ENCODE results near the gene KANTR. TPM values are rescaled to one million over a fixed set of nuclear protein-coding genes. Genes with fewer than 3 reads are reported as not detected.
A peak's percentile ranks its signal among the peaks of the same experiment; 100 is the strongest.

Gene KANTR
- total RNA-seq, 2 experiments from 2014 or later, result 26.2 to 28.3 TPM

GRCh38 chrX:53093177-53093655, 726 bp upstream of the KANTR start:
- Histone ChIP-seq H4K20me1 (ENCODE audit: insufficient read depth, low read length) (no peaks in the 10 kb centered on the region), H3K27ac (ENCODE audit: low read depth, low read length, poor library complexity, severe bottlenecking) (peak overlapping the region; percentile 81), H3K4me1 (ENCODE audit: insufficient read depth, low read length, poor library complexity, severe bottlenecking) (peaks cover 18% of the 10 kb centered on the region), H3K4me2 (ENCODE audit: low read length) (peak overlapping the region; percentile 98), H3K9me3 (ENCODE audit: low read length) (no peaks in the 10 kb centered on the region), H3K4me3 (ENCODE audit: low read depth, low read length, poor library complexity, severe bottlenecking) (peak overlapping the region; percentile 78), H2AFZ (ENCODE audit: low read length) (peak overlapping the region; percentile 96; the same call in 1 of the 2 replicates), H3K79me2 (ENCODE audit: insufficient read depth, low read depth, low read length) (peaks cover 9% of the 10 kb centered on the region; the same call in 1 of the 2 replicates), H3K9me2 (ENCODE audit: insufficient read depth, low read length) (no peaks in the 10 kb centered on the region), H3K36me3 (ENCODE audit: insufficient read depth, low read length) (no peaks in the 10 kb centered on the region; the same call in 1 of the 2 replicates)
- BruUV-seq (replicated peaks), result no TSS peak
- CTCF ChIA-PET (ENCODE audit: unreplicated experiment), result no interaction called here
- intact Hi-C loops (cut with micrococcal nuclease; ENCODE audit: unreplicated experiment), result loop anchor here (1.0 to 10.0 kb wide), 2 partner anchors 22 to 132 kb away; partner anchors contain the start of gene KDM5C
- no peak for TF ChIP-seq EZH2phosphoT487 (IDR thresholded peaks at IDR 0.05; ENCODE audit: borderline replicate concordance, low read depth, low read length)
- TF ChIP-seq, protein P1, sequence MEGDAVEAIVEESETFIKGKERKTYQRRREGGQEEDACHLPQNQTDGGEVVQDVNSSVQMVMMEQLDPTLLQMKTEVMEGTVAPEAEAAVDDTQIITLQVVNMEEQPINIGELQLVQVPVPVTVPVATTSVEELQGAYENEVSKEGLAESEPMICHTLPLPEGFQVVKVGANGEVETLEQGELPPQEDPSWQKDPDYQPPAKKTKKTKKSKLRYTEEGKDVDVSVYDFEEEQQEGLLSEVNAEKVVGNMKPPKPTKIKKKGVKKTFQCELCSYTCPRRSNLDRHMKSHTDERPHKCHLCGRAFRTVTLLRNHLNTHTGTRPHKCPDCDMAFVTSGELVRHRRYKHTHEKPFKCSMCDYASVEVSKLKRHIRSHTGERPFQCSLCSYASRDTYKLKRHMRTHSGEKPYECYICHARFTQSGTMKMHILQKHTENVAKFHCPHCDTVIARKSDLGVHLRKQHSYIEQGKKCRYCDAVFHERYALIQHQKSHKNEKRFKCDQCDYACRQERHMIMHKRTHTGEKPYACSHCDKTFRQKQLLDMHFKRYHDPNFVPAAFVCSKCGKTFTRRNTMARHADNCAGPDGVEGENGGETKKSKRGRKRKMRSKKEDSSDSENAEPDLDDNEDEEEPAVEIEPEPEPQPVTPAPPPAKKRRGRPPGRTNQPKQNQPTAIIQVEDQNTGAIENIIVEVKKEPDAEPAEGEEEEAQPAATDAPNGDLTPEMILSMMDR (conservative IDR thresholded peaks at IDR 0.05; ENCODE audit: low read length), result peak; percentile 71
- POLR2A ChIA-PET, result no interaction called here
- peak; percentile 78 for DNase-seq (ENCODE audit: low spot score)

DNA sequence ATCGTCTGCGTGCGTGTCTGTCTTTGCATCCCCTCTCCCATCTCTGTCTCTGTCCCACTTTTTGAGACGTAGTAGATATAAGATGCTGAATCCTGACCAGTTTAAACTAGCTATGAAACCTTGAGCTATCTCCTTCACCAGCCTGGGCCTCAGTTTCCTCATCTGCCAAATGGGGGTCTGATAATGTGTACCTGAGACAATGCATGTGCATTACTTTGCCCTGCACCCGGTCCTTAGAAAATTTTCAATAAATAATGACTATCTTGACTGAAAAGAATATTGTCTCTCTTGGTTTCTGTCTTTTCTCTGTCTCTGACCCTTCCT, 602 bp downstream of the KANTR start:
- BruUV-seq (replicated peaks), result TSS peak; percentile 60
- Histone ChIP-seq H2AFZ (ENCODE audit: low read length) (peak overlapping the region; percentile 96; the same call in 1 of the 2 replicates), H3K9me3 (ENCODE audit: low read length) (no peaks in the 10 kb centered on the region), H3K4me2 (ENCODE audit: low read length) (peak overlapping the region; percentile 98), H3K9me2 (ENCODE audit: insufficient read depth, low read length) (no peaks in the 10 kb centered on the region), H3K4me1 (ENCODE audit: insufficient read depth, low read length, poor library complexity, severe bottlenecking) (peaks cover 18% of the 10 kb centered on the region), H3K79me2 (ENCODE audit: insufficient read depth, low read depth, low read length) (peaks cover 9% of the 10 kb centered on the region; the same call in 1 of the 2 replicates), H3K4me3 (ENCODE audit: low read depth, low read length, poor library complexity, severe bottlenecking) (peak overlapping the region; percentile 78), H3K36me3 (ENCODE audit: insufficient read depth, low read length) (no peaks in the 10 kb centered on the region), H3K27ac (ENCODE audit: low read depth, low read length, poor library complexity, severe bottlenecking) (peak overlapping the region; percentile 81), H4K20me1 (ENCODE audit: insufficient read depth, low read length) (no peaks in the 10 kb centered on the region)
- ChIA-PET POLR2A (interaction anchor here (0.9 to 1.0 kb wide), 2 partner anchors 23 to 28 kb away, joined by 3 to 9 read pairs; no protein-coding TSS in a partner anchor), CTCF (ENCODE audit: unreplicated experiment) (no interaction called here)
- no peak for DNase-seq (ENCODE audit: low spot score)
- intact Hi-C loops (cut with micrococcal nuclease; ENCODE audit: unreplicated experiment), result loop anchor here (10.0 kb wide), 1 partner anchor 130 kb away; the partner anchor contains the start of gene KDM5C
- TF ChIP-seq, protein P1 (conservative IDR thresholded peaks at IDR 0.05; ENCODE audit: low read length), result peak; percentile 6; the same call in 1 of the 2 replicates
- no peak for TF ChIP-seq EZH2phosphoT487 (IDR thresholded peaks at IDR 0.05; ENCODE audit: borderline replicate concordance, low read depth, low read length)

GRCh38 chrX:53095796-53096195, 1.9 kb downstream of the KANTR start:
- Histone ChIP-seq H4K20me1 (ENCODE audit: insufficient read depth, low read length) (no peaks in the 10 kb centered on the region), H3K4me3 (ENCODE audit: low read depth, low read length, poor library complexity, severe bottlenecking) (no peak overlapping the region), H3K27ac (ENCODE audit: low read depth, low read length, poor library complexity, severe bottlenecking) (no peak overlapping the region), H3K79me2 (ENCODE audit: insufficient read depth, low read depth, low read length) (peaks cover 9% of the 10 kb centered on the region; the same call in 1 of the 2 replicates), H2AFZ (ENCODE audit: low read length) (no peak overlapping the region), H3K9me2 (ENCODE audit: insufficient read depth, low read length) (no peaks in the 10 kb centered on the region), H3K4me2 (ENCODE audit: low read length) (peak overlapping the region; percentile 98), H3K9me3 (ENCODE audit: low read length) (no peaks in the 10 kb centered on the region), H3K4me1 (ENCODE audit: insufficient read depth, low read length, poor library complexity, severe bottlenecking) (peaks cover 18% of the 10 kb centered on the region), H3K36me3 (ENCODE audit: insufficient read depth, low read length) (peaks cover 3% of the 10 kb centered on the region; the same call in 1 of the 2 replicates)
- ChIA-PET POLR2A (no interaction called here), CTCF (ENCODE audit: unreplicated experiment) (no interaction called here)
- intact Hi-C loops (cut with micrococcal nuclease; ENCODE audit: unreplicated experiment), result loop anchor here (10.0 kb wide), 1 partner anchor 129 kb away; the partner anchor contains the start of gene KDM5C
- no peak for DNase-seq (ENCODE audit: low spot score)
- TF ChIP-seq EZH2phosphoT487 (IDR thresholded peaks at IDR 0.05; ENCODE audit: borderline replicate concordance, low read depth, low read length), result no peak
- TF ChIP-seq, protein P1 (conservative IDR thresholded peaks at IDR 0.05; ENCODE audit: low read length), result no peak
- BruUV-seq (replicated peaks), result no TSS peak
